HCEC 1CT (cell line): Measurements from ENCODE around the gene MRPL10.
A peak's percentile ranks its signal among the peaks of the same experiment; 100 is the strongest.
"Not testable (repeated sequence)": the region's sequence is repeated elsewhere in the genome, so short reads cannot be mapped to it uniquely, and the experiment has no call there.

Experiments
- DNase-seq: peaks from one replicate; pipeline ENCODE4 v3.0.0-alpha.2; 2017

Gene MRPL10

DNA sequence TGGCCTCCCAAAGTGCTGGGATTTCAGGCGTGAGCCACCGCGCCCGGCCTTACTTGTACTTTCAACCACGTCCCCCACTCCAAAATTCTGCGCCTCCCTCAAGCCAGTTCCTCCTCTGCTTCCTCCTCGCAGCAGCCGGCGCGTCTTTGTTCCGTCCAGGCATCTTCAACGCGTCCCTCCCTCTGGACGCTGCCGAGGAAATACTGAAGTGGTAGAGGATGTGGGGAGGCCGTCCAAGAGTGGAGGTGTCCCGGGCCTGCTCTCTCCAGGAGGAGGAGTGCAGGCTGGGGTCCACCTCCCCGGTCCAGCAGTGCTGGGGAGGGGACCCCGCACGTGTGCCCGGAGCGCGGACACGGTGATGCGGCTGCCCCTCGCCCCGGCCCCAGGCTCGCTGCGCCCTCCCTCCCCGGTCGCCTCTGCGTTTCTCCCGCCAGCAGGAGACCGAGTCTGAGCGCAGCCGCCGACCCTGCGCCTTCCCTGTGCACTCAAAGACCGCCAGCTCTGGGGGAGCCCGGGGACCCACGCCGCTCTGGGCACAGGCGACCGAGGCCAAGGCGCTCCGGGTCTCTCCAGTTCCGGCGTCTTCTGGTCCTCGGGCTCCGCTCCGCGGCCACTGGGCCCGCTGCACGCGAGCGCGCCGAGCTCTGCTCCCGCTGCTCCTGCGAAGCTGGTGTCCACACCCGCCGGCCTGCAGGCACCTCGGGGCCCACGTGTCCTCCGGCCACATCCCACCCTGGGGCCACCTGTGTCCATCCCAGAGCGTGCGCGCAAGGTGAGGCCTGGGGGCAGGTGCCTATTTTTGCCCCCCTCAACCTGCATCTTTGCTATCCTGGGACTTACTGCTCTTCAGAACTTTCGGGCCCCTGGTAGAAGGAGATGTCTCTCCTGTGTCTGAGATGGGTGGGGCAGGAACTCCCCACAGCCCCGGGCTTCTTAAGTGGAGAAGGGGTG lies 41.5 kb downstream of the MRPL10 start:
- DNase-seq: peak; percentile 15

- DNase-seq: peak; percentile 15
Measured at GRCh38 chr17:47785538-47786123, 45.7 kb downstream of the MRPL10 start.

DNA sequence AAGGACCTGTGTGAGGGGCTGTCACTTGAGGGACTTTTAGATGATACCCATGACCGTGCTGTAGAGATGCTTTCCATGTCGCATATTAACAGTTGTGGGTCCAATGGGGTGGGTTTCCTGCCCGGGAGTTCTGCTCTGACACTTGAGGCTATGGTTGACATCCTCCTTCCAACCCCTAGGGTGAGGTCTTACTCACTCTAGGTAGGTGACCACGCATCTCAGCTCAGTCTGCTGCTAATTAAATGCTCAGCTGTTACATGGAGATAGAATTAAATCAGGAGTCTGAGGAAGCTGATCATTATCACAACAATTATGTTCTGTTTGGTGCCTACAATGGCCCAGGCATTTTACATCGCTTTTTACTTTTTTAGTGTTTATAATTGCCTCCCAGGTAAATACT lies 49.9 kb downstream of the MRPL10 start:
- no peak for DNase-seq

DNA sequence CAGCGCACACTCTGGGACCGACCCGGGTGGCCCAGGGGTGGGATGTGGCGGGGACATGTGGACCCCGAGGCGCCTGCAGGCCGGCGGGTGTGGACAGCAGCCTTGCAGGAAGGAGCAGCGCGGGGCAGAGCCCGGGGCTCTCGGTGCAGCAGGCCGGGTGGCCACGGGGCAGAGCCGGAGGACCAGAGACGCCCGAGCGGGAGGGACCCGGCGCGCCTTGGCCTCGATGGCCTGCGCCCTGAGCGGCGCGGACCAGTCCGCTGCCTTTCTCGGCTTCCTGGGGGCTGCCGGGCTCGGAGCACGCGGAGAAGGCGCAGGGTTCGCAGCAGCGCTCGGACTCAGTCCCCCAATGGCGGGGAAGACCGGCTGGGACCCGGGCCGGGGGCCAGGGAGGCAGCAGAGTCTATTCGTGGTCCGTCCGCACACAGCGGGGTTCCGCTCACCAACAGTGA lies 53.1 kb downstream of the MRPL10 start:
- DNase-seq: no peak

- peak; percentile 52 for DNase-seq
Measured at GRCh38 chr17:47776330-47777197, 54.8 kb downstream of the MRPL10 start.

- peak; percentile 10 for DNase-seq
Measured at GRCh38 chr17:47774987-47775580, 56.3 kb downstream of the MRPL10 start.

DNA sequence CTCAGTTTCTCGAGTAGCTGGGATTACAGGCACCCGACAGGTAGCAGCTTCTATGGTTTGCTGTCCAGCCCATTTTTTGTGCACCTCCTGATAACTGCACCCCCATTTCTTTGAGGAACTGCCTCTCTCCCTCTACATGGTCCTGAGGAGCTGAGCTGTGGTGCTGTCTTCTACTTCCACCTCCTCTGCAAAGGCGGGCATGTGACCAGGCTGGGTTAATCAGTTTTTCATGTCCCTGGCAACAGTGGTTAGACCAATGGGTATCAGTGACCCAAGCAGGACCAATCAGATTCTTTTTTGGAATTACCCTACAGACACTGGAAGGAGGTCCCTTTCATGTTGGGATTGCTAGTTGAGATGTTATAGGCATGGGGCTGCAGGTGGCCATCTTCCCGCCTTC lies 57.0 kb downstream of the MRPL10 start:
- no peak for DNase-seq

- DNase-seq: not testable (repeated sequence)
Measured at GRCh38 chr17:47773649-47774048, 57.7 kb downstream of the MRPL10 start.
